ENCODE measurements around the gene SCAF1.
"Not testable (repeated sequence)": the region's sequence is repeated elsewhere in the genome, so short reads cannot be mapped to it uniquely, and the experiment has no call there.

The SCAF1 gene

GRCh38 chr19:49629659-49630058 lies 12.3 kb upstream of the SCAF1 start:
- H3K79me2 ChIP-seq (ENCODE audit: insufficient read depth, low read depth): no peaks in the 10 kb centered on the region
- no peak overlapping the region for H3K4me2 ChIP-seq
- H4K20me1 ChIP-seq (ENCODE audit: insufficient read depth): no peaks in the 10 kb centered on the region
- H3K4me3 ChIP-seq (IDR thresholded peaks at IDR 0.05; ENCODE audit: insufficient read depth, low read depth, low read length): no peak overlapping the region
- no peak overlapping the region for H3K27ac ChIP-seq
- H3K9ac ChIP-seq: no peak overlapping the region
- H2AFZ ChIP-seq (ENCODE audit: low read depth): no peak overlapping the region
- TF ChIP-seq CTCF (conservative IDR thresholded peaks at IDR 0.05; ENCODE audit: low read depth, low read length): no peak
- no peaks in the 10 kb centered on the region for H3K4me1 ChIP-seq (ENCODE audit: low read depth, poor library complexity, severe bottlenecking)
- H3K27me3 ChIP-seq (ENCODE audit: insufficient read depth, low read depth): no peaks in the 10 kb centered on the region
- H3K36me3 ChIP-seq (ENCODE audit: insufficient read depth): no peaks in the 10 kb centered on the region

- H3K36me3 ChIP-seq (ENCODE audit: insufficient read depth): no peaks in the 10 kb centered on the region
- no peak for TF ChIP-seq CTCF (conservative IDR thresholded peaks at IDR 0.05; ENCODE audit: low read depth, low read length)
- no peaks in the 10 kb centered on the region for H3K27me3 ChIP-seq (ENCODE audit: insufficient read depth, low read depth)
- H3K4me1 ChIP-seq (ENCODE audit: low read depth, poor library complexity, severe bottlenecking): no peaks in the 10 kb centered on the region
- H4K20me1 ChIP-seq (ENCODE audit: insufficient read depth): no peaks in the 10 kb centered on the region
- H3K27ac ChIP-seq: no peak overlapping the region
- no peak overlapping the region for H3K4me2 ChIP-seq
- H3K9ac ChIP-seq: no peak overlapping the region
- H3K79me2 ChIP-seq (ENCODE audit: insufficient read depth, low read depth): no peaks in the 10 kb centered on the region
- H2AFZ ChIP-seq (ENCODE audit: low read depth): no peak overlapping the region
- H3K4me3 ChIP-seq (IDR thresholded peaks at IDR 0.05; ENCODE audit: insufficient read depth, low read depth, low read length): no peak overlapping the region
Observed at GRCh38 chr19:49631014-49631588, 10.9 kb upstream of the SCAF1 start.

- Histone ChIP-seq H3K9ac (no peak overlapping the region), H4K20me1 (ENCODE audit: insufficient read depth) (no peaks in the 10 kb centered on the region), H3K36me3 (ENCODE audit: insufficient read depth) (no peaks in the 10 kb centered on the region), H3K27ac (no peak overlapping the region), H3K4me1 (ENCODE audit: low read depth, poor library complexity, severe bottlenecking) (no peaks in the 10 kb centered on the region), H2AFZ (ENCODE audit: low read depth) (no peak overlapping the region), H3K79me2 (ENCODE audit: insufficient read depth, low read depth) (no peaks in the 10 kb centered on the region), H3K27me3 (ENCODE audit: insufficient read depth, low read depth) (no peaks in the 10 kb centered on the region), H3K4me2 (no peak overlapping the region), H3K4me3 (IDR thresholded peaks at IDR 0.05; ENCODE audit: insufficient read depth, low read depth, low read length) (no peak overlapping the region)
- no peak for TF ChIP-seq CTCF (conservative IDR thresholded peaks at IDR 0.05; ENCODE audit: low read depth, low read length)
Observed at GRCh38 chr19:49631610-49632192, 10.3 kb upstream of the SCAF1 start.

- Histone ChIP-seq H3K36me3 (ENCODE audit: insufficient read depth) (no peaks in the 10 kb centered on the region), H4K20me1 (ENCODE audit: insufficient read depth) (no peaks in the 10 kb centered on the region), H3K27me3 (ENCODE audit: insufficient read depth, low read depth) (no peaks in the 10 kb centered on the region), H3K4me3 (IDR thresholded peaks at IDR 0.05; ENCODE audit: insufficient read depth, low read depth, low read length) (no peak overlapping the region), H3K4me2 (no peak overlapping the region), H3K79me2 (ENCODE audit: insufficient read depth, low read depth) (no peaks in the 10 kb centered on the region), H3K9ac (no peak overlapping the region), H3K4me1 (ENCODE audit: low read depth, poor library complexity, severe bottlenecking) (no peaks in the 10 kb centered on the region), H3K27ac (no peak overlapping the region), H2AFZ (ENCODE audit: low read depth) (no peak overlapping the region)
- no peak for TF ChIP-seq CTCF (conservative IDR thresholded peaks at IDR 0.05; ENCODE audit: low read depth, low read length)
Observed at GRCh38 chr19:49632576-49632975, 9.4 kb upstream of the SCAF1 start.

- H3K4me2 ChIP-seq; H3K4me1 ChIP-seq (ENCODE audit: low read depth, poor library complexity, severe bottlenecking); H3K27me3 ChIP-seq (ENCODE audit: insufficient read depth, low read depth); H2AFZ ChIP-seq (ENCODE audit: low read depth); H3K27ac ChIP-seq; H3K36me3 ChIP-seq (ENCODE audit: insufficient read depth); H3K79me2 ChIP-seq (ENCODE audit: insufficient read depth, low read depth); H3K4me3 ChIP-seq (IDR thresholded peaks at IDR 0.05; ENCODE audit: insufficient read depth, low read depth, low read length); H3K9ac ChIP-seq; H4K20me1 ChIP-seq (ENCODE audit: insufficient read depth): not testable (repeated sequence)
Observed at GRCh38 chr19:49633273-49633672, 8.7 kb upstream of the SCAF1 start.

Data from KMS-11 (cell line).